Testis (tissue), 3 donors: ENCODE data around the gene SLC25A30. TPM values are rescaled to one million over a fixed set of nuclear protein-coding genes. Genes with fewer than 3 reads are reported as not detected.

Experiments used
- DNase-seq: peaks from one replicate; pipeline ENCODE4 v3.0.0-alpha.2; 2019
- H3K27ac ChIP-seq, 2 donors: fragments of 200-600 bp; sonication (generic); one replicate each; pipeline ENCODE4 v1.5.1; 2019
- H3K27me3 ChIP-seq: fragments of 200-600 bp; sonication (generic); one replicate; pipeline ENCODE4 v1.5.1; 2019
- H3K36me3 ChIP-seq: fragments of 200-600 bp; sonication (generic); one replicate; pipeline ENCODE4 v1.5.1; 2017; ENCODE audit warnings: low read depth; ENCODE audit errors: missing control alignments
- H3K4me1 ChIP-seq: fragments of 200-600 bp; sonication (generic); one replicate; pipeline ENCODE4 v1.5.1; 2019
- H3K4me3 ChIP-seq, 2 donors: fragments of 200-600 bp; sonication (generic); one replicate each; pipeline ENCODE4 v1.5.1; 2017 to 2019
- H3K9me3 ChIP-seq: fragments of 200-600 bp; sonication (generic); one replicate; pipeline ENCODE4 v1.5.1; 2017
- CTCF ChIP-seq, 3 experiments: fragments of 450-650 bp in 2 of 3; fragments of 200-600 bp in 1 of 3; sonication (generic) in 1 of 3; IDR thresholded peaks; one replicate each; pipeline ENCODE4 v1.5.1; 2016 to 2019; ENCODE audit warnings: antibody characterized with exemption in 3 of 3, mild to moderate bottlenecking in 2 of 3, moderate library complexity in 1 of 3
- POLR2A ChIP-seq: fragments of 450-650 bp; IDR thresholded peaks from one replicate; pipeline ENCODE4 v1.6.1; 2017; ENCODE audit warnings: antibody characterized with exemption, mild to moderate bottlenecking, moderate library complexity
- WGBS, 2 donors: methylation state at CpG; one replicate each; pipeline ENCODE4 v1.1.5; 2018; 5-methylcytosine and 5-hydroxymethylcytosine counted together
- intact Hi-C: fragments of 100-400 bp; cut with DNase I; formaldehyde crosslinking; loops from one replicate; pipeline ENCODE4 v1.15.1; 2023; ENCODE audit warnings: low total_unique reads
- polyA plus RNA-seq: library from polyadenylated mRNA; stranded (reverse); fragments of 350-450 nt; fragmentation: Illumina TruSeq; extraction: RNeasy Lipid Tissue Mini Kit (QIAGEN cat#74804); gene quantifications from one replicate; pipeline ENCODE4 v1.2.3, GENCODE V29; 2014; ENCODE audit warnings: low read depth, low replicate concordance; ENCODE audit not compliant: insufficient read depth
- total RNA-seq, 2 donors: library from RNA; depleted of rRNA; stranded (reverse); fragments of >200 nt; gene quantifications; one replicate each; pipeline ENCODE4 v1.2.3, GENCODE V29; 2016

SLC25A30 gene
- total and polyA plus RNA-seq, 3 donors from 2014 or later, result 14.5 to 16.4 (median 15.7) TPM

- Histone ChIP-seq H3K4me3 (no peak overlapping the region), H3K36me3 (no peaks in the 10 kb centered on the region), H3K27me3 (no peaks in the 10 kb centered on the region), H3K27ac (no peak overlapping the region), H3K4me1 (no peaks in the 10 kb centered on the region), H3K9me3 (no peaks in the 10 kb centered on the region)
- intact Hi-C loops, result no loop called here
- WGBS, 2 donors, result 94 to 95% methylated on average over 3 of the region's 3 CpGs
- no peak for DNase-seq
- TF ChIP-seq CTCF (IDR thresholded peaks at IDR 0.05) (no peak), POLR2A (no peak)
These were observed 15.1 kb downstream of the SLC25A30 start for GRCh38 chr13:45403081-45403480.

GRCh38 chr13:45402641-45403040 is 15.5 kb downstream of the SLC25A30 start:
- no peak for TF ChIP-seq POLR2A
- no peak for TF ChIP-seq CTCF (IDR thresholded peaks at IDR 0.05)
- 89 to 92% methylated on average over 3 of the region's 3 CpGs for WGBS, 2 donors
- Histone ChIP-seq H3K4me1 (no peaks in the 10 kb centered on the region), H3K27me3 (no peaks in the 10 kb centered on the region), H3K9me3 (no peaks in the 10 kb centered on the region), H3K36me3 (no peaks in the 10 kb centered on the region), H3K4me3 (no peak overlapping the region), H3K27ac (no peak overlapping the region)
- intact Hi-C loops, result no loop called here
- DNase-seq, result no peak

- Histone ChIP-seq H3K9me3 (no peaks in the 10 kb centered on the region), H3K4me3 (no peak overlapping the region), H3K27me3 (no peaks in the 10 kb centered on the region), H3K27ac (no peak overlapping the region), H3K4me1 (peaks cover 10% of the 10 kb centered on the region), H3K36me3 (no peaks in the 10 kb centered on the region)
- no peak for DNase-seq
- TF ChIP-seq POLR2A (no peak), CTCF (IDR thresholded peaks at IDR 0.05) (no peak)
- intact Hi-C loops, result no loop called here
- WGBS, 2 donors, result 88 to 95% methylated on average over 1 of the region's 1 CpG
These were observed 16.9 kb downstream of the SLC25A30 start for GRCh38 chr13:45401314-45401713.

GRCh38 chr13:45398877-45399276 is 19.3 kb downstream of the SLC25A30 start:
- TF ChIP-seq CTCF (IDR thresholded peaks at IDR 0.05) (no peak), POLR2A (no peak)
- Histone ChIP-seq H3K4me1 (peaks cover 18% of the 10 kb centered on the region), H3K27ac (no peak overlapping the region), H3K4me3 (no peak overlapping the region), H3K27me3 (no peaks in the 10 kb centered on the region), H3K36me3 (no peaks in the 10 kb centered on the region), H3K9me3 (no peaks in the 10 kb centered on the region)
- intact Hi-C loops, result no loop called here
- no peak for DNase-seq
- 86% methylated on average over 4 of the region's 4 CpGs for WGBS, 2 donors

- Histone ChIP-seq H3K27me3 (no peaks in the 10 kb centered on the region), H3K4me3 (no peak overlapping the region), H3K27ac (peak overlapping the region in 1 of 2 donors; percentile 64), H3K4me1 (peaks cover 18% of the 10 kb centered on the region), H3K9me3 (no peaks in the 10 kb centered on the region), H3K36me3 (no peaks in the 10 kb centered on the region)
- TF ChIP-seq CTCF (IDR thresholded peaks at IDR 0.05) (no peak), POLR2A (no peak)
- intact Hi-C loops, result no loop called here
- WGBS, 2 donors, result 55 to 63% methylated on average over 9 of the region's 9 CpGs
- DNase-seq, result peak; percentile 64
These were observed 21.6 kb downstream of the SLC25A30 start for GRCh38 chr13:45396533-45397095.
